Placental pericyte (primary cell): ENCODE results near the gene SLC22A23. TPM values are rescaled to one million over a fixed set of nuclear protein-coding genes. Genes with fewer than 3 reads are reported as not detected.

Experiments
- total RNA-seq: library from RNA; depleted of rRNA; stranded (reverse); fragments of >200 nt; gene quantifications from 2 replicates; pipeline ENCODE4 v1.2.3, GENCODE V29; 2012

The SLC22A23 gene
- total RNA-seq: 0.88 and 2.4 TPM in 2 replicates

GRCh38 chr6:3456898-3457709 lies at the start of gene SLC22A23:
Gene SLC22A23, minus strand, starts transcription at chr6:3457050. Its CDS starts 491 bp downstream, at chr6:3456559.

GRCh38 chr6:3258720-3259490 lies 197.9 kb downstream of the SLC22A23 start, which contains the start of gene PSMG4:
Gene PSMG4, plus strand, starts transcription at chr6:3258947. Its CDS starts 76 bp downstream, at chr6:3259023.

GRCh38 chr6:3227363-3228045 lies 229.3 kb downstream of the SLC22A23 start, which contains the start of gene TUBB2B:
Gene TUBB2B, minus strand, starts transcription at chr6:3227653. Its CDS starts 110 bp downstream, at chr6:3227543.

Other genes with a start within 250 kb of the SLC22A23 start
- 1.5 and 5.2 TPM in 2 replicates for gene TUBB2B, start 229.4 kb downstream of the SLC22A23 start, total RNA-seq
- 13.1 and 21.0 TPM in 2 replicates for gene PSMG4, start 198.1 kb downstream of the SLC22A23 start, total RNA-seq